CD4-positive, alpha-beta T cell (primary cell): Measurements from ENCODE around the gene LRSAM1. TPM values are rescaled to one million over a fixed set of nuclear protein-coding genes. Genes with fewer than 3 reads are reported as not detected.

Source experiments
- ATAC-seq: fragments of 200-7000 bp; cut with Tn5 transposase; one replicate; pipeline ENCODE4 v1.10.0; 2022; ENCODE audit warnings: mild to moderate bottlenecking; ENCODE audit not compliant: poor library complexity
- CTCF ChIA-PET: fragments of 350-600 bp; sonication (Branson Sonifier 250); formaldehyde crosslinking; loops from one replicate; lab custom pipeline; 2021; ENCODE audit warnings: antibody characterized with exemption, inconsistent platforms; lab: Charles Lee
- POLR2A ChIA-PET: fragments of 350-600 bp; sonication (Branson Sonifier 250); formaldehyde crosslinking; loops from one replicate; lab custom pipeline; 2021; ENCODE audit warnings: antibody characterized with exemption, inconsistent platforms; lab: Charles Lee
- DNase-seq, 14 experiments: peaks; one replicate each; pipeline ENCODE4 v3.0.0-alpha.2; 2013 to 2020; ENCODE audit warnings: mixed read lengths in 2 of 14
- H3K27ac ChIP-seq, 2 donors: one replicate each; pipeline versions ENCODE4 v1.5.1 to v1.7.0; 2013; ENCODE audit warnings: low read length in 2 of 2, low read depth in 1 of 2, mild to moderate bottlenecking in 1 of 2
- H3K27me3 ChIP-seq, 2 experiments: 1 replicate in 1 of 2; 2 replicates in 1 of 2; pipeline versions ENCODE4 v1.6.1 to v1.7.0; 2013; ENCODE audit warnings: low read length in 2 of 2, control low read depth in 1 of 2, mild to moderate bottlenecking in 1 of 2, moderate library complexity in 1 of 2; ENCODE audit not compliant: insufficient read depth in 2 of 2, control insufficient read depth in 1 of 2
- H3K36me3 ChIP-seq: one replicate; pipeline ENCODE4 v1.6.1; 2013; ENCODE audit warnings: low read length, control low read depth; ENCODE audit not compliant: insufficient read depth
- H3K4me1 ChIP-seq: one replicate; pipeline ENCODE4 v1.6.1; 2013; ENCODE audit warnings: low read length, control low read depth; ENCODE audit not compliant: insufficient read depth
- H3K4me3 ChIP-seq: one replicate; pipeline ENCODE4 v1.5.1; 2013; ENCODE audit warnings: mild to moderate bottlenecking, low read length, moderate library complexity
- H3K9me3 ChIP-seq, 2 experiments: 1 replicate in 1 of 2; 2 replicates in 1 of 2; pipeline versions ENCODE4 v1.6.1 to v1.7.0; 2013; ENCODE audit warnings: low read length in 2 of 2, mild to moderate bottlenecking in 2 of 2, control low read depth in 1 of 2, moderate library complexity in 1 of 2; ENCODE audit not compliant: control insufficient read depth in 1 of 2, insufficient read depth in 1 of 2
- H3K27ac Mint-ChIP-seq: one replicate; pipeline ENCODE4 v1.8.0; 2020; ENCODE audit warnings: mixed read lengths
- H3K27me3 Mint-ChIP-seq: one replicate; pipeline ENCODE4 v1.8.0; 2021; ENCODE audit warnings: mixed read lengths
- H3K36me3 Mint-ChIP-seq: one replicate; pipeline ENCODE4 v1.8.0; 2021; ENCODE audit warnings: low read depth, mixed read lengths
- H3K4me1 Mint-ChIP-seq: one replicate; pipeline ENCODE4 v1.8.0; 2021; ENCODE audit warnings: low read depth, mixed read lengths
- H3K4me3 Mint-ChIP-seq: one replicate; pipeline ENCODE4 v1.8.0; 2020; ENCODE audit warnings: mild to moderate bottlenecking, mixed read lengths
- H3K9me3 Mint-ChIP-seq: one replicate; pipeline ENCODE4 v1.8.0; 2020; ENCODE audit warnings: mixed read lengths
- intact Hi-C, 2 experiments: fragments of 100-400 bp; cut with DNase I in 1 of 2; cut with micrococcal nuclease in 1 of 2; formaldehyde crosslinking; loops; one replicate each; pipeline versions ENCODE4 v1.15.1 to v1.9.0; 2023 to 2025; cut with DNase I, micrococcal nuclease
- total RNA-seq, 174 experiments: library from RNA in 2 of 174; stranded (reverse) in 2 of 174; gene quantifications; one replicate each; pipeline ENCODE4 v1.2.3 and lab custom pipeline; 2021 to 2026
- TF ChIP-seq, protein P1 (sequence below): fragments of 200-600 bp; IDR thresholded peaks from one replicate; pipeline ENCODE4 v1.8.0; 2022; ENCODE audit warnings: antibody characterized with exemption, mild to moderate bottlenecking

Gene LRSAM1
- total RNA-seq, 2 experiments from 2014 or later = 11.4 to 16.0 TPM

GRCh38 chr9:127535396-127535795 is 84.1 kb downstream of the LRSAM1 start:
- Mint-ChIP-seq H3K4me3 (no peak overlapping the region), H3K27ac (no peak overlapping the region), H3K27me3 (no peaks in the 10 kb centered on the region), H3K9me3 (no peaks in the 10 kb centered on the region), H3K36me3 (no peaks in the 10 kb centered on the region), H3K4me1 (no peaks in the 10 kb centered on the region)
- Histone ChIP-seq H3K36me3 (peaks cover 2% of the 10 kb centered on the region), H3K4me1 (no peaks in the 10 kb centered on the region), H3K27me3 (no peaks in the 10 kb centered on the region), H3K9me3 (no peaks in the 10 kb centered on the region), H3K27ac (no peak overlapping the region), H3K4me3 (no peak overlapping the region)
- TF ChIP-seq, protein P1, sequence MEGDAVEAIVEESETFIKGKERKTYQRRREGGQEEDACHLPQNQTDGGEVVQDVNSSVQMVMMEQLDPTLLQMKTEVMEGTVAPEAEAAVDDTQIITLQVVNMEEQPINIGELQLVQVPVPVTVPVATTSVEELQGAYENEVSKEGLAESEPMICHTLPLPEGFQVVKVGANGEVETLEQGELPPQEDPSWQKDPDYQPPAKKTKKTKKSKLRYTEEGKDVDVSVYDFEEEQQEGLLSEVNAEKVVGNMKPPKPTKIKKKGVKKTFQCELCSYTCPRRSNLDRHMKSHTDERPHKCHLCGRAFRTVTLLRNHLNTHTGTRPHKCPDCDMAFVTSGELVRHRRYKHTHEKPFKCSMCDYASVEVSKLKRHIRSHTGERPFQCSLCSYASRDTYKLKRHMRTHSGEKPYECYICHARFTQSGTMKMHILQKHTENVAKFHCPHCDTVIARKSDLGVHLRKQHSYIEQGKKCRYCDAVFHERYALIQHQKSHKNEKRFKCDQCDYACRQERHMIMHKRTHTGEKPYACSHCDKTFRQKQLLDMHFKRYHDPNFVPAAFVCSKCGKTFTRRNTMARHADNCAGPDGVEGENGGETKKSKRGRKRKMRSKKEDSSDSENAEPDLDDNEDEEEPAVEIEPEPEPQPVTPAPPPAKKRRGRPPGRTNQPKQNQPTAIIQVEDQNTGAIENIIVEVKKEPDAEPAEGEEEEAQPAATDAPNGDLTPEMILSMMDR = no peak
- CTCF ChIA-PET = no interaction called here
- DNase-seq (no peak), ATAC-seq (no peak)
- POLR2A ChIA-PET = no interaction called here
- intact Hi-C loops = no loop called here

DNA sequence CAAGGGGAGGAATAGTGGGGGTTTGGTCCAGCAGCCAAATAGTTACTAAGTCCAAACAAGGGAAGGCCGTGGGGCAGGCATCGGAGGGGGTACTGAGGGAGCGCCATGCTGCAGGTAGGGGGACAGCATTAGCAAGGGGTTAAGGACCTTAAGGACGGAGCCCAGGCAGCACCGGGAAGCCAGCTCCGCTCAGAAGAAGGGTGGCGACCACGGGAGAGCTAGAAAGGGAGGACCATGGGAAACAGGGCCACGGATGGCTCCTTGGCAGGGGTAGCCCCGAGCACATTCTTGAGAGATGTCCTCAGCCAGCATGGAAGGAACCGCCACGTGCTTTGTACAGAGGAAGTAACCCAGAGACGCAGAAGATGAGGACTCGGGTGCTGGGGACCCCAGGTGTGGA is 84.5 kb downstream of the LRSAM1 start:
- H3K4me1 ChIP-seq = no peaks in the 10 kb centered on the region
- intact Hi-C loops = no loop called here
- no peaks in the 10 kb centered on the region for H3K27me3 ChIP-seq
- ATAC-seq (no peak), DNase-seq (no peak)
- ChIA-PET CTCF (interaction anchor here (0.6 kb wide), 1 partner anchor 163 kb away, joined by 3 read pairs; no protein-coding TSS in a partner anchor), POLR2A (no interaction called here)
- Mint-ChIP-seq H3K9me3 (no peaks in the 10 kb centered on the region), H3K4me3 (no peak overlapping the region), H3K4me1 (no peaks in the 10 kb centered on the region), H3K27me3 (no peaks in the 10 kb centered on the region), H3K36me3 (no peaks in the 10 kb centered on the region), H3K27ac (no peak overlapping the region)
- no peak overlapping the region for H3K27ac ChIP-seq
- H3K4me3 ChIP-seq = no peak overlapping the region
- H3K36me3 ChIP-seq = no peaks in the 10 kb centered on the region
- TF ChIP-seq, protein P1 = no peak
- H3K9me3 ChIP-seq = no peaks in the 10 kb centered on the region

GRCh38 chr9:127536499-127536898 is 85.2 kb downstream of the LRSAM1 start:
- ChIA-PET POLR2A (no interaction called here), CTCF (interaction anchor here (0.6 kb wide), 1 partner anchor 162 kb away, joined by 3 read pairs; no protein-coding TSS in a partner anchor)
- Mint-ChIP-seq H3K4me3 (no peak overlapping the region), H3K27me3 (no peaks in the 10 kb centered on the region), H3K4me1 (no peaks in the 10 kb centered on the region), H3K27ac (no peak overlapping the region), H3K36me3 (no peaks in the 10 kb centered on the region), H3K9me3 (no peaks in the 10 kb centered on the region)
- no peak for ATAC-seq
- H3K4me1 ChIP-seq = no peaks in the 10 kb centered on the region
- TF ChIP-seq, protein P1 = no peak
- no peaks in the 10 kb centered on the region for H3K9me3 ChIP-seq
- no peak overlapping the region for H3K4me3 ChIP-seq
- H3K27ac ChIP-seq = no peak overlapping the region
- no peak for DNase-seq
- intact Hi-C loops = no loop called here
- H3K27me3 ChIP-seq = no peaks in the 10 kb centered on the region
- no peaks in the 10 kb centered on the region for H3K36me3 ChIP-seq
